Right cardiac atrium (tissue), 5 donors: ENCODE results near the gene ST8SIA1. TPM values are rescaled to one million over a fixed set of nuclear protein-coding genes. Genes with fewer than 3 reads are reported as not detected.

ENCODE experiments used
- ATAC-seq, 2 donors: fragments of 200-7000 bp; cut with Tn5 transposase; one replicate each; pipeline versions ENCODE4 v1.8.0 to v1.9.1; 2020; ENCODE audit warnings: moderate library complexity in 2 of 2, mild to moderate bottlenecking in 1 of 2
- DNase-seq, 3 donors: peaks; one replicate each; pipeline ENCODE4 v3.0.0-alpha.2; 2020
- H3K27ac ChIP-seq: one replicate; pipeline ENCODE4 v1.5.1; 2013; ENCODE audit warnings: mild to moderate bottlenecking, low read length, control low read depth, moderate library complexity
- H3K27me3 ChIP-seq: one replicate; pipeline ENCODE4 v1.6.1; 2013; ENCODE audit not compliant: control insufficient read depth, insufficient read depth
- H3K4me1 ChIP-seq: one replicate; pipeline ENCODE4 v1.6.1; 2013; ENCODE audit warnings: low read length; ENCODE audit not compliant: control insufficient read depth, insufficient read depth
- H3K4me3 ChIP-seq: one replicate; pipeline ENCODE4 v1.5.1; 2013; ENCODE audit warnings: low read length, control low read depth
- H3K9me3 ChIP-seq: one replicate; pipeline ENCODE4 v1.6.1; 2013; ENCODE audit warnings: low read length; ENCODE audit not compliant: control insufficient read depth
- WGBS: extraction: QIAGEN DNeasy Blood & Tissue Kit; methylation state at CpG from one replicate; pipeline ENCODE4 v1.1.7; 2013; 5-methylcytosine and 5-hydroxymethylcytosine counted together
- intact Hi-C, 4 donors: fragments of 100-400 bp; cut with DNase I; formaldehyde crosslinking; loops; one replicate each; pipeline versions ENCODE4 v1.11.0 to v1.14.0; 2022 to 2023
- polyA plus RNA-seq: library from polyadenylated mRNA; stranded (reverse); fragments of 200-250 nt; gene quantifications from one replicate; pipeline ENCODE4 v1.2.3, GENCODE V29; 2013
- total RNA-seq, 4 donors: library from RNA; stranded (reverse); fragmentation: NEBNext Ultra II Directional; extraction: Animal tissue kit (Norgen Biotek cat#: 25700); gene quantifications; one replicate each; pipeline ENCODE4 v1.2.1, GENCODE V29; 2021
- donor health status: healthy with polysubstance abuse.
- donor health status: DM: no; HTN: yes; CAD: no.
- donor health status: DM: no; HTN: no; CAD: no.
- donor health status: DM: no; HTN: yes; CAD: no; lungs with severe emphysema.
- donor health status: DM: yes; HTN: yes; CAD: no.

ST8SIA1 gene
- total and polyA plus RNA-seq, 5 donors, result 3.0 to 9.6 (median 6.3) TPM

GRCh38 chr12:22307811-22308210 lies 26.7 kb downstream of the ST8SIA1 start:
- Histone ChIP-seq H3K4me3 (no peak overlapping the region), H3K27me3 (no peaks in the 10 kb centered on the region), H3K27ac (no peak overlapping the region), H3K9me3 (no peaks in the 10 kb centered on the region), H3K4me1 (peaks cover 2% of the 10 kb centered on the region)
- no peak for DNase-seq
- no peak for ATAC-seq
- 90% methylated on average over 2 of the region's 2 CpGs for WGBS
- intact Hi-C loops, result no loop called here

GRCh38 chr12:22306311-22306710 lies 28.2 kb downstream of the ST8SIA1 start:
- no peaks in the 10 kb centered on the region for H3K9me3 ChIP-seq

GRCh38 chr12:22304341-22304740 lies 30.2 kb downstream of the ST8SIA1 start:
- ATAC-seq (no peak), DNase-seq (no peak)
- Histone ChIP-seq H3K27ac (no peak overlapping the region), H3K27me3 (no peaks in the 10 kb centered on the region), H3K4me3 (no peak overlapping the region), H3K4me1 (peaks cover 2% of the 10 kb centered on the region), H3K9me3 (no peaks in the 10 kb centered on the region)
- 69% methylated on average over 1 of the region's 1 CpG for WGBS
- intact Hi-C loops, result no loop called here

More at GRCh38 chr12:22306311-22306710, 28.2 kb downstream of the ST8SIA1 start:
- no peak for ATAC-seq
- DNase-seq, result no peak
- H3K4me1 ChIP-seq, result peaks cover 2% of the 10 kb centered on the region
- H3K27me3 ChIP-seq, result no peaks in the 10 kb centered on the region
- H3K4me3 ChIP-seq, result no peak overlapping the region
- H3K27ac ChIP-seq, result no peak overlapping the region
- intact Hi-C loops, result no loop called here

DNA sequence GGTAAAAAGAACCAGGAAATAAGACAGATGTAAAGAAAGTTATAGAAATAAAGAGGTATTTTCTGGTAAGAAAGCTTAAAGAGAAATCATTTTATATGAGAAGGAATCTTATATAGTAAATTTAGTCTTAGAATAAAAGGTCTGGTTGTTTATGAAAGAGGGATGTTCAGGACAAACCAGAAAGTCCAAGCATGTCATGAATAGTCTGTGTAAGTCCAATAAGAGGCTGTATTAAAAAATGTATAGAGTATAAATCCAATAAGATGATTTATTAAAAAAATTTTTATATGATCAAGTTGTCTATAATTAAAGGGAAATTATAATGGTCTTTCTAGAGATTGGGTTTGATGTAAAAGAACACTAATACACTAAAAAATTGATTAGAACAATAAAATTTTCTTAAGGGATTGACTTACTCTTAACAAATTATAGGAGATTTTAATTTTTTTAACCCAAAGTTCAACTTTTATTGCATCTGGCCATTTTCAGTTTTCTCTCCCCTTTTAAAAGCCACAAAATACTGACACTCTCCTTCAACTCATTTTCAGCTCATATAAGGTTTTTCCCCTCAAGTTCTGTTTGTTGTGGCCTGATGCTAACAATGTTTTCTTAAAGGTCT lies 35.1 kb downstream of the ST8SIA1 start:
- H3K27ac ChIP-seq, result no peak overlapping the region
- no peaks in the 10 kb centered on the region for H3K9me3 ChIP-seq
- no peaks in the 10 kb centered on the region for H3K27me3 ChIP-seq
- ATAC-seq (no peak), DNase-seq (no peak)
- intact Hi-C loops, result no loop called here
- H3K4me1 ChIP-seq, result no peaks in the 10 kb centered on the region
- no peak overlapping the region for H3K4me3 ChIP-seq

DNA sequence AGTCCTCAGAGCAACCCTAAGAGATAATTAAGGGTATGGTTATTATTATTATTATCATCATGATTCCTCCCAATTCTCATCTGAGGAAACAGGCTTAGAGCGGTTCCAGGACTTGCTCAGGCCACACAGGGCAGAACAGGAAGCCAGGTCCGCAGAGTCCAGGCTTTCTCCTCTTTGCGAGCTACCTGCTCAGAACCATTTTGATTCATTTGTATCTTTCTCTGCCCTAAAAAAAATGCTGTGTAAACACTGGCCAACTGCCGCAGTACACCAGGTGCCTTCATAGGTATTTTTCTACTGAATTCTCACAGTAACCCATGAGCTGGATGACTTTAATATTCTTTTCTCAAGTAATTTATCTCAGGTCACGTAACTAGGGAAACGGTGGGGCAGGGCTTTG lies 45.3 kb downstream of the ST8SIA1 start:
- 96% methylated on average over 6 of the region's 6 CpGs for WGBS
- ATAC-seq, result no peak
- Histone ChIP-seq H3K9me3 (no peaks in the 10 kb centered on the region), H3K27ac (no peak overlapping the region), H3K4me1 (peaks cover 2% of the 10 kb centered on the region), H3K27me3 (no peaks in the 10 kb centered on the region), H3K4me3 (no peak overlapping the region)
- intact Hi-C loops, result no loop called here
- no peak for DNase-seq

DNA sequence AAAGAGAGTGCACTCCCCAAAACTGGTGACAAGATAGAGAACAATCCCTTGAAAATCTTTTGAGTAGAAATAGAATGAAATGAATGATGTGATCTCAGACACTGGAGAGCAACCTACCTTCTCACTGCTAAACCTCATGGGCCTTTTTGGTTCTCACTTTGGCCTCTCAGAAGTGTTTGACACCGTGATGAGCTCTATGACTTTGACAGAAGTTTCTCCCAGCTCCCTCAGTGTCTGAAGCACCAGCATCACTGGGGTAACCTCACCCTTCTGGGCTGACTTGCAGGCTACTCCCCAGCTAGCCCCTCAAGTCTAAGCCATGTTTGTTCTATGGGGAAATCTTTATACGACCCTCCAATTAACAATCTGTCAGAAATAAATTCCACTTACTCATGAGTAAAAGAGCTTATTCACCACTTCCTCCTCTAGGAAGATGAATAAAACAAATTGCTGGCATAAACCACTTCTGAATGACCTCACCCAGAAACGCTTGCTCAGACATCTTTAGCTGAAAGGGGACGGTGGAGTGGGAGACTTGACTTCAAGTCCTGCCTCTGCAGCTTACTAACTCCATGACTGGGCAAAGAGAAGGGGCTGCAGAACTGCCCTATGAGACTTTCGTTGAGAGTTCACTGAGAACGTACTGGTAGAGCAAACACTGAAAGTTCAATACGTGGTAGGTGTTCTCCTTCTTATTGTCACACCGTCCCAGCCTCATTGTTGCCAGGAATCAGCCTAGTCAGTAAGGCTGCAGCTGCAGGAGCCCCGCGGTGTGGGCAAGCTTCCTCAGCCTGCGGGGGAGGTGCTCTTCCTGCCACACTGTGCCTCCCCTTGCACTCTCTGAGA lies 46.5 kb downstream of the ST8SIA1 start:
- Histone ChIP-seq H3K9me3 (no peaks in the 10 kb centered on the region), H3K27ac (no peak overlapping the region), H3K4me1 (peaks cover 2% of the 10 kb centered on the region), H3K27me3 (no peaks in the 10 kb centered on the region), H3K4me3 (no peak overlapping the region)
- intact Hi-C loops, result no loop called here
- 36% methylated on average over 11 of the region's 11 CpGs for WGBS
- DNase-seq, result no peak
- ATAC-seq, result peak in 1 of 2 donors; percentile 53

GRCh38 chr12:22287101-22287500 lies 47.4 kb downstream of the ST8SIA1 start:
- H3K4me1 ChIP-seq, result peaks cover 2% of the 10 kb centered on the region
- H3K27me3 ChIP-seq, result no peaks in the 10 kb centered on the region
- no peaks in the 10 kb centered on the region for H3K9me3 ChIP-seq
- 88% methylated on average over 3 of the region's 3 CpGs for WGBS
- H3K27ac ChIP-seq, result no peak overlapping the region
- H3K4me3 ChIP-seq, result no peak overlapping the region
- intact Hi-C loops, result no loop called here
- ATAC-seq, result no peak
- DNase-seq, result no peak

DNA sequence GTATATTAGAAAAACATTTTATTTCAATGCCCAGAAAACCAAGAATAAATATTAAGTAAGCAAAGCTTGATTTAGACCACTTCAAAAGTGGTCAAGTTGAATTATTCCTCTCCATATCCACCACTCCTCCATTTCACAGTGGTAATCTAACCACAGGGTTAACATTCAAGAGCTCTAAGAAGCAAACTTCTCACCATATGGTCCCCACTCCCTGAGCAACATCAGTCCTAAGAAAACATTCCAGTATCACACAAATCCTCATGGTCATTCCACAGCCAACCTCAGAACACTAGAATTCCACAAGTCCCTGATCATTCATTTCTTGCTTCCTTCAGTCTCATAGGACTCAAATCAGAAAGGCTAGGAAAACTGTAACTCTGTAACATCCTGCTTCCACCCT lies 47.9 kb downstream of the ST8SIA1 start:
- H3K27ac ChIP-seq, result no peak overlapping the region
- H3K4me1 ChIP-seq, result peaks cover 3% of the 10 kb centered on the region
- no peak overlapping the region for H3K4me3 ChIP-seq
- no peak for ATAC-seq
- intact Hi-C loops, result no loop called here
- no peaks in the 10 kb centered on the region for H3K27me3 ChIP-seq
- no peaks in the 10 kb centered on the region for H3K9me3 ChIP-seq
- no peak for DNase-seq

DNA sequence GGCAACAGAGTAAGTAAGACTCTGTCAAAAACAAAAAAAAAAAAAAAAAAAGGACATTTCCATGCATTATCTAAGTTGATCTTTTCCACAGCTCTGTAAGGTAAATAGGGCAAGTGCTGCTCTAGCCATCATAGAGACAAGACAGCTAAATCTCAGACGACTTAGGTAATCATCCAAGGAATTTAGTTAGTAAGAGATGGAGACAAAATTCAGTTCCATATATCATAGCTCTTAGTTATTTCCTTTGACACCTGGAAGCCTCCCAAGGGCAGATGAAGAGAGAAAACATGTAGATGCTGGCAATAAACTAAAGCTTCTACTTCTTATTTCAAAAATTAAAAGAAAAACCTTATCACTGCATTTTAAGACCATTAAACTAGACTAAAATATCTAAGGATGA lies 48.7 kb downstream of the ST8SIA1 start:
- DNase-seq (no peak), ATAC-seq (no peak)
- H3K9me3 ChIP-seq, result no peaks in the 10 kb centered on the region
- H3K4me3 ChIP-seq, result no peak overlapping the region
- WGBS, result 39% methylated on average over 1 of the region's 1 CpG
- H3K27ac ChIP-seq, result no peak overlapping the region
- no peaks in the 10 kb centered on the region for H3K27me3 ChIP-seq
- peaks cover 3% of the 10 kb centered on the region for H3K4me1 ChIP-seq
- intact Hi-C loops, result no loop called here

GRCh38 chr12:22284871-22285270 lies 49.6 kb downstream of the ST8SIA1 start:
- WGBS, result 41% methylated on average over 1 of the region's 1 CpG
- intact Hi-C loops, result no loop called here

GRCh38 chr12:22283508-22283907 lies 51.0 kb downstream of the ST8SIA1 start:
- WGBS, result 66% methylated on average over 4 of the region's 4 CpGs
- ATAC-seq (no peak), DNase-seq (no peak)
- Histone ChIP-seq H3K27me3 (no peaks in the 10 kb centered on the region), H3K9me3 (no peaks in the 10 kb centered on the region), H3K27ac (peak overlapping the region; percentile 59), H3K4me3 (no peak overlapping the region), H3K4me1 (peaks cover 3% of the 10 kb centered on the region)
- intact Hi-C loops, result no loop called here

More at GRCh38 chr12:22284871-22285270, 49.6 kb downstream of the ST8SIA1 start:
- H3K9me3 ChIP-seq, result no peaks in the 10 kb centered on the region
- H3K27me3 ChIP-seq, result no peaks in the 10 kb centered on the region
- no peak overlapping the region for H3K27ac ChIP-seq
- DNase-seq, result no peak
- H3K4me1 ChIP-seq, result peaks cover 3% of the 10 kb centered on the region
- no peak for ATAC-seq
- no peak overlapping the region for H3K4me3 ChIP-seq
